HepG2 (cell line): Measurements from ENCODE around the gene ZNF618. TPM values are rescaled to one million over a fixed set of nuclear protein-coding genes. Genes with fewer than 3 reads are reported as not detected.
A peak's percentile ranks its signal among the peaks of the same experiment; 100 is the strongest.

ENCODE experiments used
- CC2D1A ChIP-seq: sonication (generic); formaldehyde crosslinking; IDR thresholded peaks from 2 replicates; pipeline ENCODE4 v1.8.1; 2023; ENCODE audit warnings: mild to moderate bottlenecking, missing genetic modification reagents
- GLMP ChIP-seq: sonication (generic); formaldehyde crosslinking; IDR thresholded peaks from 2 replicates; pipeline ENCODE4 v1.9.0; 2021; ENCODE audit warnings: missing genetic modification reagents, mild to moderate bottlenecking, borderline replicate concordance
- IRF1 ChIP-seq: sonication (generic); formaldehyde crosslinking; IDR thresholded peaks from 2 replicates; pipeline ENCODE4 v1.4.0; 2020; ENCODE audit warnings: low read depth, mild to moderate bottlenecking, missing genetic modification reagents
- MLXIP ChIP-seq: sonication (generic); formaldehyde crosslinking; IDR thresholded peaks from 2 replicates; pipeline ENCODE4 v1.9.0; 2021; ENCODE audit warnings: missing genetic modification reagents, borderline replicate concordance
- MTA1 ChIP-seq: sonication (generic); formaldehyde crosslinking; IDR thresholded peaks from 2 replicates; pipeline ENCODE4 v1.4.0; 2020; ENCODE audit warnings: missing genetic modification reagents, mild to moderate bottlenecking, borderline replicate concordance
- MTF2 ChIP-seq: sonication (generic); formaldehyde crosslinking; IDR thresholded peaks from 2 replicates; pipeline ENCODE4 v1.5.0; 2020; ENCODE audit warnings: missing genetic modification reagents, borderline replicate concordance
- NFRKB ChIP-seq: fragments of 450-650 bp; IDR thresholded peaks from 2 replicates; pipeline ENCODE4 v1.6.1; 2017
- NR1H2 ChIP-seq: sonication (generic); formaldehyde crosslinking; IDR thresholded peaks from 2 replicates; pipeline ENCODE4 v1.8.1; 2022; ENCODE audit warnings: low read depth, missing genetic modification reagents, borderline replicate concordance
- PLSCR1 ChIP-seq: sonication (generic); formaldehyde crosslinking; IDR thresholded peaks from 2 replicates; pipeline ENCODE4 v1.5.0; 2020; ENCODE audit warnings: missing genetic modification reagents, mild to moderate bottlenecking, borderline replicate concordance
- PPARG ChIP-seq: conservative IDR thresholded peaks from 2 replicates; pipeline ENCODE4 v1.6.1; 2016; ENCODE audit warnings: missing biosample characterization, missing genetic modification reagents
- TARDBP ChIP-seq: sonication (generic); formaldehyde crosslinking; IDR thresholded peaks from 2 replicates; pipeline ENCODE4 v1.8.0; 2022; ENCODE audit warnings: mild to moderate bottlenecking, missing genetic modification reagents
- ZEB1 ChIP-seq: IDR thresholded peaks from 2 replicates; pipeline ENCODE4 v1.6.1; 2012; ENCODE audit warnings: mild to moderate bottlenecking, low read depth, inconsistent platforms; ENCODE audit not compliant: insufficient replicate concordance
- ZNF414 ChIP-seq: sonication (generic); formaldehyde crosslinking; IDR thresholded peaks from 2 replicates; pipeline ENCODE4 v1.5.0; 2020; ENCODE audit warnings: missing genetic modification reagents
- ZNF543 ChIP-seq: sonication (generic); formaldehyde crosslinking; IDR thresholded peaks from 2 replicates; pipeline ENCODE4 v1.4.0; 2020; ENCODE audit warnings: mild to moderate bottlenecking, missing genetic modification reagents
- ZNF598 ChIP-seq: sonication (generic); formaldehyde crosslinking; IDR thresholded peaks from 2 replicates; pipeline ENCODE4 v1.5.1; 2020; ENCODE audit warnings: mild to moderate bottlenecking, missing genetic modification reagents, borderline replicate concordance
- polyA plus RNA-seq, 8 experiments: library from polyadenylated mRNA; depleted of rRNA in 3 of 8; stranded (reverse) in 7 of 8; unstranded in 1 of 8; fragments of >200 nt; fragmentation: Illumina TruSeq in 4 of 8; extraction: Trizol in 4 of 8; gene quantifications; 2 replicates each; pipeline versions ENCODE4 v1.2.1 to v1.2.3, GENCODE V29; 2011 to 2016; ENCODE audit warnings: low read depth in 4 of 8, missing spikeins in 1 of 8, mixed read lengths in 1 of 8; ENCODE audit not compliant: insufficient read depth in 1 of 8
- total RNA-seq, 5 experiments: library from RNA; depleted of rRNA; stranded (reverse); fragments of >200 nt; fragmentation: Illumina TruSeq; extraction: Trizol; gene quantifications; 2 replicates each; pipeline ENCODE4 v1.2.3, GENCODE V29; 2016; ENCODE audit warnings: low read depth in 1 of 5

ZNF618 gene
- total and polyA plus RNA-seq, 2 of the 13 experiments (the other 11 are each of a cell fraction or from before 2014, with no cell fraction given), result 0.07 TPM

GRCh38 chr9:114078021-114078780, 202.1 kb downstream of the ZNF618 start, which contains the start of gene AMBP (continued):
- TF ChIP-seq ZNF414 (CRISPR knock-in tag) (no peak), MTA1 (CRISPR knock-in tag) (peak; percentile 94), NR1H2 (CRISPR knock-in tag) (peak; percentile 79; the same call in 1 of the 2 replicates), PLSCR1 (no peak), GLMP (CRISPR knock-in tag) (no peak), ZNF543 (CRISPR knock-in tag) (peak; percentile 96), ZEB1 (no peak), MLXIP (CRISPR knock-in tag) (peak; percentile 45; the same call in 1 of the 2 replicates), ZNF598 (CRISPR knock-in tag) (peak; percentile 76; the same call in 1 of the 2 replicates), CC2D1A (CRISPR knock-in tag) (no peak), TARDBP (CRISPR knock-in tag) (peak; percentile 99), PPARG (CRISPR knock-in tag) (peak; percentile 90), IRF1 (CRISPR knock-in tag) (0 out of 2 replicates have a peak, but pooled peaks have one; percentile 37), MTF2 (no peak), NFRKB (no peak)
